Measurements from ENCODE around the gene MAT2B.
A peak's percentile ranks its signal among the peaks of the same experiment; 100 is the strongest.

The MAT2B gene

GRCh38 chr5:163459462-163459818 is 46.0 kb upstream of the MAT2B start:
- H3K27me3 ChIP-seq (ENCODE audit: insufficient read depth, low read depth) = no peaks in the 10 kb centered on the region
- TF ChIP-seq, protein P1, sequence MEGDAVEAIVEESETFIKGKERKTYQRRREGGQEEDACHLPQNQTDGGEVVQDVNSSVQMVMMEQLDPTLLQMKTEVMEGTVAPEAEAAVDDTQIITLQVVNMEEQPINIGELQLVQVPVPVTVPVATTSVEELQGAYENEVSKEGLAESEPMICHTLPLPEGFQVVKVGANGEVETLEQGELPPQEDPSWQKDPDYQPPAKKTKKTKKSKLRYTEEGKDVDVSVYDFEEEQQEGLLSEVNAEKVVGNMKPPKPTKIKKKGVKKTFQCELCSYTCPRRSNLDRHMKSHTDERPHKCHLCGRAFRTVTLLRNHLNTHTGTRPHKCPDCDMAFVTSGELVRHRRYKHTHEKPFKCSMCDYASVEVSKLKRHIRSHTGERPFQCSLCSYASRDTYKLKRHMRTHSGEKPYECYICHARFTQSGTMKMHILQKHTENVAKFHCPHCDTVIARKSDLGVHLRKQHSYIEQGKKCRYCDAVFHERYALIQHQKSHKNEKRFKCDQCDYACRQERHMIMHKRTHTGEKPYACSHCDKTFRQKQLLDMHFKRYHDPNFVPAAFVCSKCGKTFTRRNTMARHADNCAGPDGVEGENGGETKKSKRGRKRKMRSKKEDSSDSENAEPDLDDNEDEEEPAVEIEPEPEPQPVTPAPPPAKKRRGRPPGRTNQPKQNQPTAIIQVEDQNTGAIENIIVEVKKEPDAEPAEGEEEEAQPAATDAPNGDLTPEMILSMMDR (conservative IDR thresholded peaks at IDR 0.05; ENCODE audit: low read depth, low read length) = no peak
- H3K4me1 ChIP-seq (ENCODE audit: low read depth, poor library complexity, severe bottlenecking) = peaks cover 28% of the 10 kb centered on the region
- H2AFZ ChIP-seq (ENCODE audit: low read depth) = peak overlapping the region; percentile 59
- H3K4me3 ChIP-seq (IDR thresholded peaks at IDR 0.05; ENCODE audit: insufficient read depth, low read depth, low read length) = no peak overlapping the region
- peak overlapping the region; percentile 93 for H3K9ac ChIP-seq
- H4K20me1 ChIP-seq (ENCODE audit: insufficient read depth) = no peaks in the 10 kb centered on the region
- H3K27ac ChIP-seq = peak overlapping the region; percentile 95
- H3K4me2 ChIP-seq = peak overlapping the region; percentile 73
- no peaks in the 10 kb centered on the region for H3K36me3 ChIP-seq (ENCODE audit: insufficient read depth)
- peaks cover 42% of the 10 kb centered on the region for H3K79me2 ChIP-seq (ENCODE audit: insufficient read depth, low read depth)

GRCh38 chr5:163459819-163460561 is 45.4 kb upstream of the MAT2B start, which contains the start of gene NUDCD2:
Gene NUDCD2 (minus strand): TSS chr5:163460102. CDS start chr5:163460050, 52 bp downstream.
- Histone ChIP-seq H3K27me3 (ENCODE audit: insufficient read depth, low read depth) (no peaks in the 10 kb centered on the region), H4K20me1 (ENCODE audit: insufficient read depth) (no peaks in the 10 kb centered on the region), H3K4me1 (ENCODE audit: low read depth, poor library complexity, severe bottlenecking) (peaks cover 28% of the 10 kb centered on the region), H3K79me2 (ENCODE audit: insufficient read depth, low read depth) (peaks cover 42% of the 10 kb centered on the region), H3K4me2 (peak within 1 kb of the TSS; percentile 73), H3K4me3 (IDR thresholded peaks at IDR 0.05; ENCODE audit: insufficient read depth, low read depth, low read length) (no peak within 1 kb of the TSS), H3K9ac (peak within 1 kb of the TSS; percentile 93), H2AFZ (ENCODE audit: low read depth) (peak within 1 kb of the TSS; percentile 59), H3K27ac (peak within 1 kb of the TSS; percentile 95), H3K36me3 (ENCODE audit: insufficient read depth) (no peaks in the 10 kb centered on the region)
- TF ChIP-seq, protein P1 (conservative IDR thresholded peaks at IDR 0.05; ENCODE audit: low read depth, low read length) = no peak

- TF ChIP-seq, protein P1 (conservative IDR thresholded peaks at IDR 0.05; ENCODE audit: low read depth, low read length) = no peak
- no peaks in the 10 kb centered on the region for H3K36me3 ChIP-seq (ENCODE audit: insufficient read depth)
Observed at GRCh38 chr5:163460562-163461171, 44.8 kb upstream of the MAT2B start, which contains the start of gene HMMR. Gene HMMR (plus strand): TSS chr5:163460632. CDS start chr5:163460693, 61 bp downstream.

GRCh38 chr5:163463063-163463435 is 42.4 kb upstream of the MAT2B start:
- Histone ChIP-seq H3K9ac (no peak overlapping the region), H4K20me1 (ENCODE audit: insufficient read depth) (no peaks in the 10 kb centered on the region), H3K4me2 (peak overlapping the region; percentile 29; the same call in 1 of the 2 replicates), H3K4me3 (IDR thresholded peaks at IDR 0.05; ENCODE audit: insufficient read depth, low read depth, low read length) (no peak overlapping the region), H2AFZ (ENCODE audit: low read depth) (no peak overlapping the region), H3K36me3 (ENCODE audit: insufficient read depth) (no peaks in the 10 kb centered on the region), H3K4me1 (ENCODE audit: low read depth, poor library complexity, severe bottlenecking) (peaks cover 27% of the 10 kb centered on the region), H3K27ac (peak overlapping the region; percentile 84), H3K79me2 (ENCODE audit: insufficient read depth, low read depth) (peaks cover 35% of the 10 kb centered on the region), H3K27me3 (ENCODE audit: insufficient read depth, low read depth) (no peaks in the 10 kb centered on the region)
- TF ChIP-seq, protein P1 (conservative IDR thresholded peaks at IDR 0.05; ENCODE audit: low read depth, low read length) = no peak

More at GRCh38 chr5:163460562-163461171, 44.8 kb upstream of the MAT2B start, which contains the start of gene HMMR:
- peak within 1 kb of the TSS; percentile 93 for H3K9ac ChIP-seq
- no peaks in the 10 kb centered on the region for H4K20me1 ChIP-seq (ENCODE audit: insufficient read depth)
- H2AFZ ChIP-seq (ENCODE audit: low read depth) = peak within 1 kb of the TSS; percentile 59
- H3K27me3 ChIP-seq (ENCODE audit: insufficient read depth, low read depth) = no peaks in the 10 kb centered on the region
- H3K4me1 ChIP-seq (ENCODE audit: low read depth, poor library complexity, severe bottlenecking) = peaks cover 28% of the 10 kb centered on the region
- peaks cover 42% of the 10 kb centered on the region for H3K79me2 ChIP-seq (ENCODE audit: insufficient read depth, low read depth)
- no peak within 1 kb of the TSS for H3K4me3 ChIP-seq (IDR thresholded peaks at IDR 0.05; ENCODE audit: insufficient read depth, low read depth, low read length)
- H3K27ac ChIP-seq = peak within 1 kb of the TSS; percentile 95
- peak within 1 kb of the TSS; percentile 73 for H3K4me2 ChIP-seq
